Hepatocyte (in vitro differentiated cells): ENCODE data around the gene CCDC85C. TPM values are rescaled to one million over a fixed set of nuclear protein-coding genes. Genes with fewer than 3 reads are reported as not detected.

Experiments used
- DNase-seq: peaks from one replicate; pipeline ENCODE4 v3.0.0-alpha.2; 2016; ENCODE audit warnings: low spot score
- H2AFZ ChIP-seq: fragments of 200-600 bp; sonication (generic); 2 replicates; pipeline ENCODE4 v1.6.0; 2016; ENCODE audit warnings: antibody characterized with exemption, mild to moderate bottlenecking
- H3K27ac ChIP-seq: fragments of 200-600 bp; sonication (generic); 2 replicates; pipeline ENCODE4 v1.5.1; 2016; ENCODE audit warnings: mild to moderate bottlenecking
- H3K27me3 ChIP-seq: fragments of 200-600 bp; sonication (generic); 2 replicates; pipeline ENCODE4 v1.6.1; 2016
- H3K36me3 ChIP-seq: fragments of 200-600 bp; sonication (generic); replicated peaks from 2 replicates; pipeline ENCODE4 v1.5.1; 2016; ENCODE audit warnings: low read depth; ENCODE audit not compliant: insufficient read depth
- H3K4me1 ChIP-seq: fragments of 200-600 bp; sonication (generic); 2 replicates; pipeline ENCODE4 v1.5.1; 2016; ENCODE audit warnings: mild to moderate bottlenecking, moderate library complexity; ENCODE audit not compliant: insufficient read depth
- H3K4me2 ChIP-seq: fragments of 200-600 bp; sonication (generic); 2 replicates; pipeline ENCODE4 v1.6.0; 2016
- H3K4me3 ChIP-seq: fragments of 200-600 bp; sonication (generic); 2 replicates; pipeline ENCODE4 v1.5.1; 2016; ENCODE audit warnings: mild to moderate bottlenecking
- H3K79me2 ChIP-seq: fragments of 200-600 bp; sonication (generic); 2 replicates; pipeline ENCODE4 v1.6.0; 2017; ENCODE audit warnings: mild to moderate bottlenecking
- H3K9me2 ChIP-seq: fragments of 200-600 bp; sonication (generic); replicated peaks from 2 replicates; pipeline ENCODE4 v1.6.0; 2017; ENCODE audit warnings: mild to moderate bottlenecking; ENCODE audit not compliant: insufficient read depth
- H3K9me3 ChIP-seq: fragments of 200-600 bp; sonication (generic); 2 replicates; pipeline ENCODE4 v1.5.1; 2016; ENCODE audit warnings: low read depth, mild to moderate bottlenecking
- H4K20me1 ChIP-seq: fragments of 200-600 bp; sonication (generic); 2 replicates; pipeline ENCODE4 v1.6.0; 2016; ENCODE audit warnings: mild to moderate bottlenecking; ENCODE audit not compliant: insufficient read depth, poor library complexity, severe bottlenecking
- CTCF ChIP-seq: fragments of 200-600 bp; sonication (generic); IDR thresholded peaks from 2 replicates; pipeline ENCODE4 v1.5.1; 2016; ENCODE audit warnings: antibody characterized with exemption, mild to moderate bottlenecking; ENCODE audit not compliant: poor library complexity
- EZH2 ChIP-seq: fragments of 200-600 bp; sonication (generic); IDR thresholded peaks from 2 replicates; pipeline ENCODE4 v1.6.1; 2016; ENCODE audit warnings: antibody characterized with exemption, mild to moderate bottlenecking, borderline replicate concordance
- EZH2phosphoT487 ChIP-seq: fragments of 200-600 bp; sonication (generic); IDR thresholded peaks from one replicate; pipeline ENCODE4 v1.6.1; 2018; ENCODE audit warnings: antibody characterized with exemption, mild to moderate bottlenecking, low read depth, moderate library complexity; ENCODE audit not compliant: unreplicated experiment, severe bottlenecking
- WGBS: methylation state at CpG from one replicate; pipeline ENCODE4 v1.1.6; 2016; ENCODE audit warnings: low lambda C conversion rate; ENCODE audit errors: missing lambda C conversion rate; 5-methylcytosine and 5-hydroxymethylcytosine counted together
- polyA plus RNA-seq: library from polyadenylated mRNA; unstranded; fragments of >200 nt; fragmentation: Nextera tagmentation; extraction: Ambion mirVana; gene quantifications from 2 replicates; pipeline ENCODE4 v1.2.1, GENCODE V29; 2016
- total RNA-seq: library from RNA; depleted of rRNA; stranded (reverse); fragments of >200 nt; gene quantifications from 2 replicates; pipeline ENCODE4 v1.2.3, GENCODE V29; 2014

Gene CCDC85C
- total and polyA plus RNA-seq, 2 experiments from 2014 or later: 37.8 to 47.2 TPM

GRCh38 chr14:99649219-99649618 is 45.2 kb upstream of the CCDC85C start:
- H3K4me1 ChIP-seq: peaks cover 10% of the 10 kb centered on the region
- TF ChIP-seq CTCF (no peak), EZH2 (no peak), EZH2phosphoT487 (no peak)
- no peaks in the 10 kb centered on the region for H3K9me2 ChIP-seq
- no peak overlapping the region for H2AFZ ChIP-seq
- no peak for DNase-seq
- no peaks in the 10 kb centered on the region for H3K36me3 ChIP-seq
- H4K20me1 ChIP-seq: no peaks in the 10 kb centered on the region
- no peak overlapping the region for H3K4me2 ChIP-seq
- H3K27me3 ChIP-seq: no peaks in the 10 kb centered on the region
- H3K4me3 ChIP-seq: no peak overlapping the region
- no peaks in the 10 kb centered on the region for H3K79me2 ChIP-seq
- WGBS: 77% methylated on average over 8 of the region's 8 CpGs
- no peak overlapping the region for H3K27ac ChIP-seq
- no peaks in the 10 kb centered on the region for H3K9me3 ChIP-seq

- Histone ChIP-seq H3K4me3 (no peak overlapping the region), H2AFZ (no peak overlapping the region), H3K9me3 (no peaks in the 10 kb centered on the region), H3K4me1 (peaks cover 10% of the 10 kb centered on the region), H3K27ac (no peak overlapping the region), H3K4me2 (no peak overlapping the region), H3K9me2 (no peaks in the 10 kb centered on the region), H3K36me3 (no peaks in the 10 kb centered on the region), H3K27me3 (no peaks in the 10 kb centered on the region), H4K20me1 (no peaks in the 10 kb centered on the region), H3K79me2 (no peaks in the 10 kb centered on the region)
- 81% methylated on average over 8 of the region's 8 CpGs for WGBS
- no peak for TF ChIP-seq EZH2phosphoT487
- TF ChIP-seq CTCF: no peak
- no peak for TF ChIP-seq EZH2
- no peak for DNase-seq
Measured at GRCh38 chr14:99648027-99648784, 44.2 kb upstream of the CCDC85C start.

GRCh38 chr14:99647411-99647810 is 43.4 kb upstream of the CCDC85C start:
- Histone ChIP-seq H3K4me1 (peaks cover 10% of the 10 kb centered on the region), H3K79me2 (no peaks in the 10 kb centered on the region), H3K27ac (no peak overlapping the region), H3K4me2 (no peak overlapping the region), H2AFZ (no peak overlapping the region), H3K9me2 (no peaks in the 10 kb centered on the region), H3K9me3 (no peaks in the 10 kb centered on the region), H3K36me3 (no peaks in the 10 kb centered on the region), H4K20me1 (no peaks in the 10 kb centered on the region), H3K27me3 (no peaks in the 10 kb centered on the region), H3K4me3 (no peak overlapping the region)
- TF ChIP-seq EZH2phosphoT487: no peak
- TF ChIP-seq EZH2: no peak
- DNase-seq: peak; percentile 26
- WGBS: 76% methylated on average over 7 of the region's 7 CpGs

GRCh38 chr14:99645545-99646505 is 41.8 kb upstream of the CCDC85C start:
- Histone ChIP-seq H3K9me3 (no peaks in the 10 kb centered on the region), H4K20me1 (no peaks in the 10 kb centered on the region), H3K4me1 (peaks cover 10% of the 10 kb centered on the region), H3K27ac (no peak overlapping the region), H3K36me3 (no peaks in the 10 kb centered on the region), H3K4me3 (peak overlapping the region; percentile 13), H3K9me2 (no peaks in the 10 kb centered on the region), H2AFZ (peak overlapping the region; percentile 90), H3K4me2 (peak overlapping the region; percentile 91), H3K27me3 (no peaks in the 10 kb centered on the region), H3K79me2 (no peaks in the 10 kb centered on the region)
- no peak for DNase-seq
- TF ChIP-seq CTCF (no peak), EZH2phosphoT487 (no peak), EZH2 (no peak)
- WGBS: 90% methylated on average over 20 of the region's 32 CpGs
